ENCODE measurements around the gene GPC4. TPM values are rescaled to one million over a fixed set of nuclear protein-coding genes. Genes with fewer than 3 reads are reported as not detected.

The GPC4 gene
- total and polyA plus RNA-seq, 2 donors (not counting 1 experiment from before 2014, with no cell fraction given): 2.8 to 3.4 TPM

DNA sequence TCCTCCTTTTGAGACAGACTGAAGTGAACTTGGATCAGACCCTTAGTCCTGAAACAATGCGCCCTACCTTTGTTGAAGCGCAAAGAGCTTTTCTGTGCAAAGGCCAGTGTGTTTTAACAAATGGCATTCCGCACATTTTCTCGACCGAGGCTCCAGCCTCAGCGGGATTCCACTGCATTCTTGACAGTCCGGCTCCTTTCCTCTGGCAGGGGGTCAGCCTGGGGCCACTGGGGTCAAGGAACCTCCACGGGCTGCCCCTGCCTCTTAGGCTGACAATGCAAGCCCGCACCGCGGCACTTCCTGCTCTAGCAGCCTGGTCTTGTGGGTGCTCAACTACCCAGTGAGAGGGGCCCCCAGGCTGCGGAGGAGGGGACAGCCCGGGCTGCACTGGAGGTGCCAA is 150.0 kb downstream of the GPC4 start:
- no peaks in the 10 kb centered on the region for H3K79me2 ChIP-seq (ENCODE audit: control insufficient read depth, insufficient read depth, low read length)
- no peak overlapping the region for H3K4me2 ChIP-seq (ENCODE audit: extremely low read depth, insufficient read depth, low read length)
- H3K27ac ChIP-seq (ENCODE audit: insufficient read depth, low read length): no peak overlapping the region
- DNase-seq (ENCODE audit: low read depth in 2 of 2): peak in 1 of 2 donors; percentile 53
- no peak overlapping the region for H2AFZ ChIP-seq (ENCODE audit: low read length)
- H4K20me1 ChIP-seq (ENCODE audit: control insufficient read depth, extremely low read depth, insufficient read depth, low read length): no peaks in the 10 kb centered on the region
- no peaks in the 10 kb centered on the region for H3K9me3 ChIP-seq (ENCODE audit: control insufficient read depth, insufficient read depth, low read depth, low read length)
- TF ChIP-seq, protein P1, sequence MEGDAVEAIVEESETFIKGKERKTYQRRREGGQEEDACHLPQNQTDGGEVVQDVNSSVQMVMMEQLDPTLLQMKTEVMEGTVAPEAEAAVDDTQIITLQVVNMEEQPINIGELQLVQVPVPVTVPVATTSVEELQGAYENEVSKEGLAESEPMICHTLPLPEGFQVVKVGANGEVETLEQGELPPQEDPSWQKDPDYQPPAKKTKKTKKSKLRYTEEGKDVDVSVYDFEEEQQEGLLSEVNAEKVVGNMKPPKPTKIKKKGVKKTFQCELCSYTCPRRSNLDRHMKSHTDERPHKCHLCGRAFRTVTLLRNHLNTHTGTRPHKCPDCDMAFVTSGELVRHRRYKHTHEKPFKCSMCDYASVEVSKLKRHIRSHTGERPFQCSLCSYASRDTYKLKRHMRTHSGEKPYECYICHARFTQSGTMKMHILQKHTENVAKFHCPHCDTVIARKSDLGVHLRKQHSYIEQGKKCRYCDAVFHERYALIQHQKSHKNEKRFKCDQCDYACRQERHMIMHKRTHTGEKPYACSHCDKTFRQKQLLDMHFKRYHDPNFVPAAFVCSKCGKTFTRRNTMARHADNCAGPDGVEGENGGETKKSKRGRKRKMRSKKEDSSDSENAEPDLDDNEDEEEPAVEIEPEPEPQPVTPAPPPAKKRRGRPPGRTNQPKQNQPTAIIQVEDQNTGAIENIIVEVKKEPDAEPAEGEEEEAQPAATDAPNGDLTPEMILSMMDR (conservative IDR thresholded peaks at IDR 0.05 in 1 of 2, IDR thresholded peaks at IDR 0.05 in 1 of 2; ENCODE audit: low read depth in 1 of 2, low read length in 2 of 2): no peak
- no peak overlapping the region for H3K9ac ChIP-seq (ENCODE audit: insufficient read depth, low read length)
- H3K36me3 ChIP-seq (ENCODE audit: control insufficient read depth, insufficient read depth, low read length): no peaks in the 10 kb centered on the region
- no peaks in the 10 kb centered on the region for H3K27me3 ChIP-seq (ENCODE audit: control insufficient read depth, insufficient read depth, low read length)
- H3K4me3 ChIP-seq (replicated peaks in 1 of 4; ENCODE audit: control extremely low read depth in 1 of 4, insufficient read depth in 1 of 4, low read depth in 3 of 4, low read length in 4 of 4): no peak overlapping the region
- H3K4me1 ChIP-seq (ENCODE audit: control insufficient read depth, extremely low read depth, insufficient read depth, low read length): no peaks in the 10 kb centered on the region

DNA sequence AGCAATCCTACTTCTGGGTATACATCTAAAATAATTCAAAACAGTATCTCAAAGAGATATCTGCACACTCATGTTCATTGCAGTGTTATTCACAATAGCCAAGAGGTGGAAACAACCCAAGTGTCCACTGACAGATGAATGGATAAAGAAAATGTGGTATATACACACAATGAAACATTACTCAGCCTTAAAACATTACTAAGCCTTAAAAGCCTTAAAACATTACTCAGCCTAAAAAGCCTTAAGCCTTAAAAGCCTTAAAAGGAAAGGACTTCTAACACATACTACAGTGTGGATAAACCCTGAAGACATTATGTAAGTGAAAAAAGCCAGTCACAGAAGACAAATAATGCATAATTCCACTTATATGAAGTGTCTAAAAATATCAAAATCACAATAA is 156.8 kb downstream of the GPC4 start:
- H3K4me2 ChIP-seq (ENCODE audit: extremely low read depth, insufficient read depth, low read length): no peak overlapping the region
- H3K4me3 ChIP-seq (replicated peaks in 1 of 4; ENCODE audit: control extremely low read depth in 1 of 4, insufficient read depth in 1 of 4, low read depth in 3 of 4, low read length in 4 of 4): no peak overlapping the region
- no peaks in the 10 kb centered on the region for H3K9me3 ChIP-seq (ENCODE audit: control insufficient read depth, insufficient read depth, low read depth, low read length)
- no peak overlapping the region for H3K27ac ChIP-seq (ENCODE audit: insufficient read depth, low read length)
- no peaks in the 10 kb centered on the region for H3K27me3 ChIP-seq (ENCODE audit: control insufficient read depth, insufficient read depth, low read length)
- H2AFZ ChIP-seq (ENCODE audit: low read length): no peak overlapping the region
- no peaks in the 10 kb centered on the region for H3K36me3 ChIP-seq (ENCODE audit: control insufficient read depth, insufficient read depth, low read length)
- H3K9ac ChIP-seq (ENCODE audit: insufficient read depth, low read length): no peak overlapping the region
- DNase-seq (ENCODE audit: low read depth in 2 of 2): peak; percentile 42 to 84
- TF ChIP-seq, protein P1 (conservative IDR thresholded peaks at IDR 0.05 in 1 of 2, IDR thresholded peaks at IDR 0.05 in 1 of 2; ENCODE audit: low read depth in 1 of 2, low read length in 2 of 2): no peak
- no peak for TF ChIP-seq EZH2 (IDR thresholded peaks at IDR 0.05; ENCODE audit: low read length, missing control alignments)
- no peaks in the 10 kb centered on the region for H4K20me1 ChIP-seq (ENCODE audit: control insufficient read depth, extremely low read depth, insufficient read depth, low read length)
- H3K79me2 ChIP-seq (ENCODE audit: control insufficient read depth, insufficient read depth, low read length): no peaks in the 10 kb centered on the region
- no peaks in the 10 kb centered on the region for H3K4me1 ChIP-seq (ENCODE audit: control insufficient read depth, extremely low read depth, insufficient read depth, low read length)

DNA sequence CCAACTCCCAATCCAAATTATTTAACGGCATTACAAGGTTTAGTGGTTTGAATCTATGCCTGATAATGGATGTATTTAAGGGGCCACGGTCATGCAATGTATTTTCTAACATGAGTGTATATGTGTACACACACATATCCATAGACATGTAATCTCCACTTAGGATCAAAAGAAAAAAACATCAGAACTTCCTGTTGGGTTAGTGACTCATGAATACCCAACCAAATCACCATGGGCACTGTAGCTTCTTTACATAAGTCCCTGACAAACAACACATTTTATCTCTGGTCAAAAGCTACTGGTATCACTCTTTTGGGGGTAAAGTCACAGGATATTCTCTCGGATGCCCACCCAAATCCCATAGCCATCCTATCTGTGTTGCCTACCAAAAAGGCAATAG is 160.6 kb downstream of the GPC4 start:
- Histone ChIP-seq H3K27me3 (ENCODE audit: control insufficient read depth, insufficient read depth, low read length) (no peaks in the 10 kb centered on the region), H4K20me1 (ENCODE audit: control insufficient read depth, extremely low read depth, insufficient read depth, low read length) (no peaks in the 10 kb centered on the region), H3K36me3 (ENCODE audit: control insufficient read depth, insufficient read depth, low read length) (no peaks in the 10 kb centered on the region), H3K4me2 (ENCODE audit: extremely low read depth, insufficient read depth, low read length) (no peak overlapping the region), H3K27ac (ENCODE audit: insufficient read depth, low read length) (no peak overlapping the region), H3K79me2 (ENCODE audit: control insufficient read depth, insufficient read depth, low read length) (no peaks in the 10 kb centered on the region), H3K9ac (ENCODE audit: insufficient read depth, low read length) (no peak overlapping the region), H3K4me1 (ENCODE audit: control insufficient read depth, extremely low read depth, insufficient read depth, low read length) (no peaks in the 10 kb centered on the region), H3K9me3 (ENCODE audit: control insufficient read depth, insufficient read depth, low read depth, low read length) (no peaks in the 10 kb centered on the region), H3K4me3 (replicated peaks in 1 of 4; ENCODE audit: control extremely low read depth in 1 of 4, insufficient read depth in 1 of 4, low read depth in 3 of 4, low read length in 4 of 4) (no peak overlapping the region), H2AFZ (ENCODE audit: low read length) (no peak overlapping the region)
- no peak for TF ChIP-seq EZH2 (IDR thresholded peaks at IDR 0.05; ENCODE audit: low read length, missing control alignments)
- TF ChIP-seq, protein P1 (conservative IDR thresholded peaks at IDR 0.05 in 1 of 2, IDR thresholded peaks at IDR 0.05 in 1 of 2; ENCODE audit: low read depth in 1 of 2, low read length in 2 of 2): no peak
- DNase-seq (ENCODE audit: low read depth in 2 of 2): peak in 1 of 2 donors; percentile 64

Data from fibroblast of lung (primary cell).